Subcutaneous adipose tissue (tissue), 4 donors: ENCODE measurements around the gene UCHL1. TPM values are rescaled to one million over a fixed set of nuclear protein-coding genes. Genes with fewer than 3 reads are reported as not detected.

Experiments used
- small RNA-seq: library from RNA; depleted of rRNA; stranded (forward); fragments of <200 nt; gene quantifications from one replicate; pipeline ENCODE3, GENCODE V24; 2016
- total RNA-seq, 4 donors: library from RNA; depleted of rRNA; stranded (reverse); fragments of >200 nt; gene quantifications; one replicate each; pipeline ENCODE4 v1.1.0, GENCODE V29; 2016
- TF ChIP-seq, protein P1 (sequence below): fragments of 450-650 bp; IDR thresholded peaks from one replicate; pipeline ENCODE4 v1.5.1; 2016; ENCODE audit warnings: low read depth, mild to moderate bottlenecking, control low read depth, antibody characterized with exemption, moderate library complexity

UCHL1 gene
- total RNA-seq, 4 donors from 2014 or later, result 31.5 to 442 (median 221) TPM

- TF ChIP-seq, protein P1, sequence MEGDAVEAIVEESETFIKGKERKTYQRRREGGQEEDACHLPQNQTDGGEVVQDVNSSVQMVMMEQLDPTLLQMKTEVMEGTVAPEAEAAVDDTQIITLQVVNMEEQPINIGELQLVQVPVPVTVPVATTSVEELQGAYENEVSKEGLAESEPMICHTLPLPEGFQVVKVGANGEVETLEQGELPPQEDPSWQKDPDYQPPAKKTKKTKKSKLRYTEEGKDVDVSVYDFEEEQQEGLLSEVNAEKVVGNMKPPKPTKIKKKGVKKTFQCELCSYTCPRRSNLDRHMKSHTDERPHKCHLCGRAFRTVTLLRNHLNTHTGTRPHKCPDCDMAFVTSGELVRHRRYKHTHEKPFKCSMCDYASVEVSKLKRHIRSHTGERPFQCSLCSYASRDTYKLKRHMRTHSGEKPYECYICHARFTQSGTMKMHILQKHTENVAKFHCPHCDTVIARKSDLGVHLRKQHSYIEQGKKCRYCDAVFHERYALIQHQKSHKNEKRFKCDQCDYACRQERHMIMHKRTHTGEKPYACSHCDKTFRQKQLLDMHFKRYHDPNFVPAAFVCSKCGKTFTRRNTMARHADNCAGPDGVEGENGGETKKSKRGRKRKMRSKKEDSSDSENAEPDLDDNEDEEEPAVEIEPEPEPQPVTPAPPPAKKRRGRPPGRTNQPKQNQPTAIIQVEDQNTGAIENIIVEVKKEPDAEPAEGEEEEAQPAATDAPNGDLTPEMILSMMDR, result no peak
Observed at GRCh38 chr4:41304221-41304620, 47.5 kb downstream of the UCHL1 start.

- TF ChIP-seq, protein P1, result no peak
Observed at GRCh38 chr4:41305476-41305875, 48.7 kb downstream of the UCHL1 start.

DNA sequence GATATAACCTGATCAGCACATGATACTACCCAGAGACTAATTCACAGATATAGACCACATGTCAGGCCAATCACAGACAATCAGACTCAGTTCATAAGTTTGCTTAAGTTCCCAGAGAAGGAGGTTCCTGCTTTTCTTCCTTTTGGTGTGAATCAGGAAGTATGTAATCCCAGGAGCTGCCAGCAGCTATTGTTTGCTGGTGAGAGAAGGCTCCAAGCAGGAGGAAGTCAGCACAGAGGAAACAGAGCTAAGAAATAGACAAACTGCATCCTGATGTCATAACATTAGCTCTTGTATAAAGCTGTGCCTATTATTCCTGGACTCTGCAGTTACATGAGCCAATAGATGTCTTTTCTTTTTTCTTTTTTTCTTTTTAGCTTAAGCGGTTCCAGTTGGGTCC is 50.9 kb downstream of the UCHL1 start:
- TF ChIP-seq, protein P1, result no peak

- TF ChIP-seq, protein P1, result no peak
Observed at GRCh38 chr4:41308398-41308797, 51.7 kb downstream of the UCHL1 start.

GRCh38 chr4:41315862-41316261 is 59.1 kb downstream of the UCHL1 start:
- TF ChIP-seq, protein P1, result no peak

Small RNAs within 50 kb of the gene (small RNA-seq; reads per million reads assigned to genes)
- 0.49 reads per million for gene RF00019

Other genes with a start within 250 kb of the UCHL1 start
- gene APBB2, start 42.4 kb upstream of the UCHL1 start, total RNA-seq, result 100 to 1,000 TPM in 2 of 4 donors, 10 to 100 TPM in 2; 55.6 to 181 (median 124) TPM